ENCODE measurements around the gene RPRD2.

DNA sequence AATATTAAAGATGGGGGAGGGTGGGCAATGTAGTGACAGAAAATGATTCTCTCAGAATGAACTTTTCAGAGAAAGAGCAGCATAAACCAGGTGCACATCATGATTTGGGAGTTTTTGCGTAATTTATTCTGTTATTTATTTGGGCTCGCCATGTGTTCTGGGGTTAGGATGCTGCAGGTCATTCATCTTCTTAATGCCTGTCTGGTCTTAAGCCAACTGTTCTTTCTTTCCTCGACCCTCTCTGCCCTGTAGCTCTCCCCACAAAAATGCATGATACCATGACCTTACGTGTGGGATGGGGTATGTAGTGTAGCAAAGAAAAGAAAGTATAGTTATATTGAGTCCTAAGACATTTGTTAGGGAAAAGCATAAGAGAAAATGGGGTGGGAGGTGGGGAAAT, 110.9 kb downstream of the RPRD2 start:
- no peak for TF ChIP-seq CTCF (IDR thresholded peaks at IDR 0.05)
- TF ChIP-seq POLR2AphosphoS5 (IDR thresholded peaks at IDR 0.05) = no peak
